M059J (cell line): ENCODE data around the gene RSPH1. TPM values are rescaled to one million over a fixed set of nuclear protein-coding genes. Genes with fewer than 3 reads are reported as not detected.

Experiments
- DNase-seq: peaks from one replicate; pipeline ENCODE4 v3.0.0-alpha.2; 2012; ENCODE audit warnings: low read depth
- total RNA-seq: library from RNA; depleted of rRNA; stranded (reverse); fragments of >200 nt; shearing (Covaris generic); gene quantifications from 2 replicates; pipeline ENCODE4 v1.2.3, GENCODE V29; 2014

The RSPH1 gene
- total RNA-seq, 1 experiment from 2014 or later = not detected

GRCh38 chr21:42513985-42514882 is 18.2 kb upstream of the RSPH1 start:
- DNase-seq = no peak

- no peak for DNase-seq
Observed at GRCh38 chr21:42513151-42513984, 17.3 kb upstream of the RSPH1 start, which contains the start of gene SLC37A1. SLC37A1 (plus strand) TSS chr21:42513852; CDS start chr21:42518455, 4,603 bp downstream.

DNA sequence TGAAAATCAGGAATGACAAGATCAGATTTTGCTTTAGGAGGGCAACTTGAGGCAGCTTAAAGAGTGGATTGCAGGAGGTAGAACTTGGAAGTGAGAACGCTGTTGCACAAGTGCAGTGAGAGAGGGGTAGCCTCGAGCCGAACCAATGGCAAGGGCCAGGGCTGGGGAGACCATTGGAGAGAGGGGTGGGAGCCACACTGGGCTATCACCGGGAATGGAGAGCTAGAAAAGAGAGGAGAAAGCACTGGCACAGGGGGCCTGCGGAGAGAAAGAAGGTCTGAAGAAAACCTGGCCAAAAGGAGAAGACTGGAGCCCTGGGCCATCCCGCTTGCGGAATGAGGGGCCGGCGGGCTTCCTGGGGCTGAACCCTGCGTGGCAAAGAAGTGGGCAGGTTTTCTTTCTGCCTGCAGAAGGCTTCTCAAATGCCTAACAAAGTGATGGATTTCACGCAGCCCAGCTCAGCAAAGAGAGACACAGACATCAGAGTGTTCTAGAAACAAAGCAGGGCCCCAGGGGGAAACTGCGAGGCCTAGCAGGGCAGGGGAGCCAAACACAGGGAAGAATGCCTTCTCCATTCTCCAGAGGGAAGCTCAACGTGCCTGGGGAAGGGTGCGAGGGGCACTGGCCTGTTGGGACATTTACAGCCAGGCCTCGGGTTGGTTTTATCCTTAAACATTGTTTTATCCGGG is 16.5 kb upstream of the RSPH1 start:
- DNase-seq = no peak

GRCh38 chr21:42509244-42509643 is 13.2 kb upstream of the RSPH1 start:
- DNase-seq = no peak

DNA sequence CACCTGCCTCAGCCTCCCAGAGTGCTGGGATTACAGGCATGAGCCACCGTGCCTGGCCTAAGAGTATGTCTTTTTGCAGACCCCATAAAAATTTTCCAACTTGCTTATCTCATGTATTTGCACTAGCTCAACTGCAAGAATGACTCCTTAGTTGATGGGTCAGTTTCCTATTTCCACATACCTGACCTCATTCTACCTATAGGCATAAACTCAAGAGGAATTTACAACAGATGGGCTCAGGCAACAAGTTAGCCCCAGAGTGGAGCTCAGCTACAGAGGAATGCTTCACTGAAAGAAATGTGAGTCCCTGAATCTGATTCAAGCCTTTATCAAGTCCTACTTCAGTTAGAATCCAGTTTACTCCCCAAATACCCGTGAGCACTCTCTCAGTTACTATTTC is 12.3 kb upstream of the RSPH1 start:
- no peak for DNase-seq

GRCh38 chr21:42507418-42507817 is 11.4 kb upstream of the RSPH1 start:
- DNase-seq = no peak

GRCh38 chr21:42505090-42505726 is 9.2 kb upstream of the RSPH1 start:
- DNase-seq = no peak

DNA sequence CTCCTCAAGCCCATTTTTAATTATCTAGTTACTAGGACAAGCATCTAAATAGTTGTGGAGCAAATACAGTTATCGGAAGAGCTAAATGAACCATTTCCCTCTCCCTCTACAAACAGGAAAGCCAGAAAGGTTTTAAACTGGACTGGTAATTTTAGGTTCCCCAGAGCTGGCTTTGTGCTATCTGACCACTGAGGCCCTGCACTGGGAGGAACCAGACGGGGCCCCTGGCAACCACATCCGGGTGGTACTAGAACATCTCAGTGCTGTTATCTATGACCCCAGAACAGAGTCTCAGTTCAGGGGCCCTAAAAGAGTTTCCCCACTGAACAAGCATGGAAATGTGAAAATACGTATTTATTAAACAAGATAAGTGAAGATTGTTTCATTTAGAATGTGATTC is 7.7 kb upstream of the RSPH1 start:
- no peak for DNase-seq

DNA sequence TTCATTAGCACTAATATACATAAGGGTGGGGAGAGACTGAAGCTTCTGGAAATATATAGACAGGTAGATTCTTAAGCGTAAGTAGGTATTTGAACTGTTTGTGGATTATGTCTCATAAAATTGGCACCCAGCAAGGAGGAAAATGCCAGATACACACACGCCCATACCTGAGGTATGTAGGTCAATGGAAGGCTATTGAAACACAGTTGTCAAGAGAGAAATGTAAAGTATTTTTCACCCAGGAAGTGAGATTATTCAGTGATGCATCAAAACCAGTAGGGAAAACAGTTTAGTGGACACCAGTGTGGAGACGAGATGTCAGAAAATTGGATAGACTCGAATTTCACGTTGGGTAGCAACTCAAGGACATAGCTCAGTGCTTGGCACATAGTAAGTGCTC is 4.7 kb upstream of the RSPH1 start:
- DNase-seq = no peak

GRCh38 chr21:42500225-42500624 is 4.2 kb upstream of the RSPH1 start:
- DNase-seq = no peak

DNA sequence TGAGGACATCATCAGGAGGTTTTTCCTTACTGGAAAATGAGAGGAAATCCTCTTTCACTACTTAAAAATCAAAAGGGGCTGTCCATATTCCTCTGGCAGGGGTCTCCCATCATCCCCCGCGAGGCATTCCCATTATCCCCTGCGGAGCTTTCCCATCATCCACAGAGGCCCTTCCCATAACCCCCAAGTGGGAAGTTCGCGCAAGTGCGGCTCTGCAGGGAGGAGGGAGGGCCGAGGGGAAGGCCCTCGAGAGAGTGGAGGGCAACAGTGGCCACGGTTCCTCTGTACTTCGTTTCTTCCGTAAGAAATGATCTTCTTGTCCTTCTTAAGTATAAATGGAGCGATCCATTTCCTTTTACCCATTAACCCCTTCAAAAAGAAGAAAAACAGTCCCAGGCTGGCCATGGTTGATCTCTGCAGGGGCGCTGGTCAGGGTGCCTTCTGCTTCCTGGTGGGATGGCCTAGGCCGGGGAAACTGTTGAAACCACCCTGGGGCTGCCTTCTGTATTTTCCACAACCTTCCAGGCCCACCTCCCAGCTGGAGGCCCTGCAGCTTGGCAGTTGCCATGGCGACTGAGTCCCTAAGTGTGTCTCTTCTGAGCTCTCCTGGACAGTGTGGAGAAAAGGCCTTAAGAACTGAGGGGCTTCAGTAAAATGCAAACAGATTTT is 3.6 kb upstream of the RSPH1 start:
- no peak for DNase-seq

GRCh38 chr21:42498012-42498411 is 2.0 kb upstream of the RSPH1 start:
- no peak for DNase-seq

DNA sequence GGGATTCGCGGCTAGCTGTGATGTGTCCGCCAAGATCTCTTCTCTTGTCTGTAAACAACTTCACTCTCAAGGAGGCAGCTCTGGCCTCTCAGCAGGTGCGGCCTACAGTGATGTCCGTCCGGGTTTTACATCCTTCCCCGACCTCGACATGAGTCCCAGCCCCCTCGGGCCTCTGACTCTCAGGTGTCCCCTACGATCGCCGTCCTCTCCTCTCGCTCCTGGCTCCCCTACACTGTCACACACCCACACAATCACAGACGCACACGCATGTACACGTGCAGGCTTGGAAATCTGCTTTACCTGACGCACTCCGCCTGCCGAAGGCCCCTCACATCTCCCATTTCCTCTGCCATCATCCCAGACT is 797 bp upstream of the RSPH1 start:
- no peak for DNase-seq

DNA sequence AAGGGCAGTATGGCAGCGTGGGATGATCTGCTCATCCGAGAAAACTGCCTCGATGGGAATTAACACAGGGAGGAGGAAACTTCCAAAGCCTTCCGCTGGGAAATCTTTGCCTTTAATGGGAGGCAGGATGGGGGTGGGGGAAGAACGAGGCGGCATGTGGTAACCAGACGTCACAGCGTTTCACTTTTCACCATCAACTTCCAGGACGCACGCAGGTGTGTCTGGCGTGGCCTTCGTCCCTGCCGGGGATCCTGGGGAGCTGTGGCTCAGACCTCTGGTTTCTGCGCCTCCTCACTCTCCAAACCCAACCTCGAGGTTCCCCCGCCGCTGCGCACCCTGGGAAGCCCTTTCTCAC is 282 bp downstream of the RSPH1 start:
- DNase-seq = no peak

DNA sequence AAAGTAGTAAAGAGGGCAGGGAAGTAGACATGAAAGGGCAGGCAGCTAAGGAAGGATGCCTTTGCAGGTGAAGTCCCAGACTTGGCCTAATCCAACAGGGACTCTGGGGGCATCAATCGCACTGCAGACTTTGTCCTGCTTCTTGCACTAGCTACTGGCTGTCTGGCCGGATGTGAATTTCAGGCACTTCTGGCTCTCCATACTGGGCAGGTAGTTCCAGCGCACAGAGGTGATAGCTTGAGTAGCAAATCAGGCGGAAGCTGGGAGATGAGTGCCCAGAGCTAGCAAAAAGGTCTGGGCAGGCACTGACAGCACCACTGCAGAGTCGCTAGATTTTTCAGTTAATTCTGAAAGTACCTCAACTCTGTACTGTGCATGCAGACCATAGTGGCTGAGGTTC is 997 bp downstream of the RSPH1 start:
- DNase-seq = no peak

GRCh38 chr21:42493109-42494060 is 2.6 kb downstream of the RSPH1 start:
- DNase-seq = no peak

DNA sequence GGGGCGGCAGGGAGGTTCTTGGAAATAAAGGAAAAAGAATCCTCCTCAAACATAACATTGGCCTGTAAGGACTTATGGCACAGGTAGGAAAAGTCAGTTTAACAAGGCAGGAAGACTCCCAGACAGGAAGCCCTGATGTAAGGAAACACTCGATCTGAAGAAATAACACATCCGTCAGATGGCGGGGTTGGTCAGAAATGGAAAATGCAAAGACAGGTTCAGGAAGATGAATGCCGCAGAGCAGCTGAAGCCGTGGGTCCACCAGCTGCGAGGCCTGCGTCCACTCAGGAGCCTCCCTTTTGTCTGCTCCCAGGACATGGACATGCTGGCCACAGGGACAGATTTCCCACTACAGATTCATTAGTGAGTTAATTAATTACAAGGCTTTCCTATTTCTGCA is 3.8 kb downstream of the RSPH1 start:
- DNase-seq = no peak

DNA sequence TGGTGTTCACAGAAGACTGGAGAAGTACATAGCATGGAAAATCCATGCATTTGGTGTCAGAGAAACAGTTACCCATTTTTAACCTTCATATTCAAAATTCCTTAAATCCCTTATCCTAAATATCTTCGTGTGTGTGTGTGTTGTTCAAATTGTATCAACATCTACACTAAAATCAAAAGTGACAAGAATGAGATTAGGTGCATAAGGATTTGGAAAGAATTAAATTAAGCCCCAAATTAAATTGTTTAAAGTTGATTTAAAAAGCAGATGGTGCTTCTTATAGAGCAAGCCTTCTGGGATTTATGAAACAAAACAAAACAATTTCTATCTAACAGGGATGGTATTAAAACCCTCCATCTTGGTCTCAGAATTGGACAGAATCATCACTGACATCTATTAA is 4.7 kb downstream of the RSPH1 start:
- no peak for DNase-seq

DNA sequence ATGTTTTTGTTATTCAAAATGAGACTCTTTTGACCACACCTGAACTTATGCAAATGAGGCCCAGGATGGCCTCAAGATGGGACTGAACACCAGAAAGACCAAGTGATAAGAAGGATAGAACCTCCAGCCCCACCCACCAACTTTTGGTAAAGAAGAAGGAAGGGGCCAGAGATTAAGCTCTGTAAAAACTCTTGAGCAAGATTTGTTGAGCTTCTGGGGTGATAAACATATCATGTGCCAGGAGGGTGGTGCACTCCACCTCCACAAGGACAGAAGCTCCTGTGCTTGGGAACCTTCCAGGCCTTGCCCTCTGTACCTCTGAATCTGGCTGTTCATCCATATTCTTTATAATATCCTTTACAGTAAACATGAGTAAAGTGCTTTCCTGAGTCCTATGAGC is 5.3 kb downstream of the RSPH1 start:
- DNase-seq = no peak

- no peak for DNase-seq
Observed at GRCh38 chr21:42489991-42490390, 6.0 kb downstream of the RSPH1 start.
